ENCODE measurements around the gene CNTNAP2.

CNTNAP2 gene

GRCh38 chr7:146276888-146277287 lies 160.3 kb downstream of the CNTNAP2 start:
- Histone ChIP-seq H3K4me1 (ENCODE audit: control insufficient read depth, insufficient read depth, low read length, poor library complexity, severe bottlenecking) (no peaks in the 10 kb centered on the region), H3K36me3 (ENCODE audit: control insufficient read depth, insufficient read depth, low read length) (no peaks in the 10 kb centered on the region), H3K27ac (ENCODE audit: low read depth, low read length, severe bottlenecking) (no peak overlapping the region), H3K4me3 (ENCODE audit: extremely low read depth, insufficient read depth, low read length, poor library complexity, severe bottlenecking) (no peak overlapping the region), H3K9me3 (ENCODE audit: control insufficient read depth, low read length) (no peaks in the 10 kb centered on the region)
- WGBS, 2 experiments (ENCODE audit: insufficient coverage in 2 of 2) = 94 to 100% methylated on average over 2 to 3 of the region's 3 CpGs

GRCh38 chr7:146285418-146285817 lies 168.8 kb downstream of the CNTNAP2 start:
- no peak overlapping the region for H3K4me3 ChIP-seq (ENCODE audit: extremely low read depth, insufficient read depth, low read length, poor library complexity, severe bottlenecking)
- H3K27ac ChIP-seq (ENCODE audit: low read depth, low read length, severe bottlenecking) = no peak overlapping the region
- WGBS, 2 experiments (ENCODE audit: insufficient coverage in 2 of 2) = 83% methylated on average over 1 of the region's 3 CpGs
- H3K36me3 ChIP-seq (ENCODE audit: control insufficient read depth, insufficient read depth, low read length) = no peaks in the 10 kb centered on the region
- H3K9me3 ChIP-seq (ENCODE audit: control insufficient read depth, low read length) = no peaks in the 10 kb centered on the region
- H3K4me1 ChIP-seq (ENCODE audit: control insufficient read depth, insufficient read depth, low read length, poor library complexity, severe bottlenecking) = peaks cover 11% of the 10 kb centered on the region

- peaks cover 14% of the 10 kb centered on the region for H3K4me1 ChIP-seq (ENCODE audit: control insufficient read depth, insufficient read depth, low read length, poor library complexity, severe bottlenecking)
- 100% methylated on average over 2 of the region's 3 CpGs; no CpG with 5 or more reads in 1 of the 2 experiments for WGBS, 2 experiments (ENCODE audit: insufficient coverage in 2 of 2)
- no peaks in the 10 kb centered on the region for H3K36me3 ChIP-seq (ENCODE audit: control insufficient read depth, insufficient read depth, low read length)
- H3K27ac ChIP-seq (ENCODE audit: low read depth, low read length, severe bottlenecking) = no peak overlapping the region
- no peak overlapping the region for H3K4me3 ChIP-seq (ENCODE audit: extremely low read depth, insufficient read depth, low read length, poor library complexity, severe bottlenecking)
- H3K9me3 ChIP-seq (ENCODE audit: control insufficient read depth, low read length) = no peaks in the 10 kb centered on the region
Observed at GRCh38 chr7:146290746-146291145, 174.1 kb downstream of the CNTNAP2 start.

- no CpG with 5 or more reads among the region's 1 CpG for WGBS, 2 experiments (ENCODE audit: insufficient coverage in 2 of 2)
- no peaks in the 10 kb centered on the region for H3K9me3 ChIP-seq (ENCODE audit: control insufficient read depth, low read length)
- H3K4me1 ChIP-seq (ENCODE audit: control insufficient read depth, insufficient read depth, low read length, poor library complexity, severe bottlenecking) = peaks cover 11% of the 10 kb centered on the region
- H3K4me3 ChIP-seq (ENCODE audit: extremely low read depth, insufficient read depth, low read length, poor library complexity, severe bottlenecking) = no peak overlapping the region
- H3K36me3 ChIP-seq (ENCODE audit: control insufficient read depth, insufficient read depth, low read length) = no peaks in the 10 kb centered on the region
- no peak overlapping the region for H3K27ac ChIP-seq (ENCODE audit: low read depth, low read length, severe bottlenecking)
Observed at GRCh38 chr7:146291900-146292299, 175.3 kb downstream of the CNTNAP2 start.

- H3K27ac ChIP-seq (ENCODE audit: low read depth, low read length, severe bottlenecking) = no peak overlapping the region
- no peaks in the 10 kb centered on the region for H3K36me3 ChIP-seq (ENCODE audit: control insufficient read depth, insufficient read depth, low read length)
- H3K4me3 ChIP-seq (ENCODE audit: extremely low read depth, insufficient read depth, low read length, poor library complexity, severe bottlenecking) = no peak overlapping the region
- peaks cover 11% of the 10 kb centered on the region for H3K4me1 ChIP-seq (ENCODE audit: control insufficient read depth, insufficient read depth, low read length, poor library complexity, severe bottlenecking)
- 67 to 83% methylated on average over 1 of the region's 1 CpG for WGBS, 2 experiments (ENCODE audit: insufficient coverage in 2 of 2)
- no peaks in the 10 kb centered on the region for H3K9me3 ChIP-seq (ENCODE audit: control insufficient read depth, low read length)
Observed at GRCh38 chr7:146296028-146296427, 179.4 kb downstream of the CNTNAP2 start.

GRCh38 chr7:146314962-146315361 lies 198.4 kb downstream of the CNTNAP2 start:
- no peaks in the 10 kb centered on the region for H3K9me3 ChIP-seq (ENCODE audit: control insufficient read depth, low read length)
- no peaks in the 10 kb centered on the region for H3K36me3 ChIP-seq (ENCODE audit: control insufficient read depth, insufficient read depth, low read length)
- H3K4me1 ChIP-seq (ENCODE audit: control insufficient read depth, insufficient read depth, low read length, poor library complexity, severe bottlenecking) = no peaks in the 10 kb centered on the region
- H3K4me3 ChIP-seq (ENCODE audit: extremely low read depth, insufficient read depth, low read length, poor library complexity, severe bottlenecking) = no peak overlapping the region
- H3K27ac ChIP-seq (ENCODE audit: low read depth, low read length, severe bottlenecking) = no peak overlapping the region
- WGBS, 2 experiments (ENCODE audit: insufficient coverage in 2 of 2) = 43 to 75% methylated on average over 1 to 2 of the region's 2 CpGs

GRCh38 chr7:146319629-146320028 lies 203.0 kb downstream of the CNTNAP2 start:
- WGBS, 2 experiments (ENCODE audit: insufficient coverage in 2 of 2) = 81 to 100% methylated on average over 1 to 3 of the region's 5 CpGs
- Histone ChIP-seq H3K36me3 (ENCODE audit: control insufficient read depth, insufficient read depth, low read length) (no peaks in the 10 kb centered on the region), H3K4me1 (ENCODE audit: control insufficient read depth, insufficient read depth, low read length, poor library complexity, severe bottlenecking) (no peaks in the 10 kb centered on the region), H3K4me3 (ENCODE audit: extremely low read depth, insufficient read depth, low read length, poor library complexity, severe bottlenecking) (no peak overlapping the region), H3K9me3 (ENCODE audit: control insufficient read depth, low read length) (no peaks in the 10 kb centered on the region), H3K27ac (ENCODE audit: low read depth, low read length, severe bottlenecking) (no peak overlapping the region)

- Histone ChIP-seq H3K36me3 (ENCODE audit: control insufficient read depth, insufficient read depth, low read length) (no peaks in the 10 kb centered on the region), H3K4me1 (ENCODE audit: control insufficient read depth, insufficient read depth, low read length, poor library complexity, severe bottlenecking) (no peaks in the 10 kb centered on the region), H3K27ac (ENCODE audit: low read depth, low read length, severe bottlenecking) (no peak overlapping the region), H3K4me3 (ENCODE audit: extremely low read depth, insufficient read depth, low read length, poor library complexity, severe bottlenecking) (no peak overlapping the region), H3K9me3 (ENCODE audit: control insufficient read depth, low read length) (no peaks in the 10 kb centered on the region)
- 56 to 77% methylated on average over 2 of the region's 4 CpGs for WGBS, 2 experiments (ENCODE audit: insufficient coverage in 2 of 2)
Observed at GRCh38 chr7:146321301-146321700, 204.7 kb downstream of the CNTNAP2 start.

- WGBS, 2 experiments (ENCODE audit: insufficient coverage in 2 of 2) = no CpG with 5 or more reads among the region's 1 CpG
- H3K27ac ChIP-seq (ENCODE audit: low read depth, low read length, severe bottlenecking) = no peak overlapping the region
- no peak overlapping the region for H3K4me3 ChIP-seq (ENCODE audit: extremely low read depth, insufficient read depth, low read length, poor library complexity, severe bottlenecking)
Observed at GRCh38 chr7:146331369-146331768, 214.8 kb downstream of the CNTNAP2 start.

GRCh38 chr7:146345251-146345650 lies 228.7 kb downstream of the CNTNAP2 start:
- peaks cover 3% of the 10 kb centered on the region for H3K4me1 ChIP-seq (ENCODE audit: control insufficient read depth, insufficient read depth, low read length, poor library complexity, severe bottlenecking)
- no peak overlapping the region for H3K27ac ChIP-seq (ENCODE audit: low read depth, low read length, severe bottlenecking)
- H3K4me3 ChIP-seq (ENCODE audit: extremely low read depth, insufficient read depth, low read length, poor library complexity, severe bottlenecking) = no peak overlapping the region
- no peaks in the 10 kb centered on the region for H3K9me3 ChIP-seq (ENCODE audit: control insufficient read depth, low read length)
- 81 to 100% methylated on average over 2 to 3 of the region's 6 CpGs for WGBS, 2 experiments (ENCODE audit: insufficient coverage in 2 of 2)
- H3K36me3 ChIP-seq (ENCODE audit: control insufficient read depth, insufficient read depth, low read length) = no peaks in the 10 kb centered on the region

More at GRCh38 chr7:146331369-146331768, 214.8 kb downstream of the CNTNAP2 start:
- Histone ChIP-seq H3K9me3 (ENCODE audit: control insufficient read depth, low read length) (no peaks in the 10 kb centered on the region), H3K4me1 (ENCODE audit: control insufficient read depth, insufficient read depth, low read length, poor library complexity, severe bottlenecking) (no peaks in the 10 kb centered on the region), H3K36me3 (ENCODE audit: control insufficient read depth, insufficient read depth, low read length) (no peaks in the 10 kb centered on the region)

- H3K27ac ChIP-seq (ENCODE audit: low read depth, low read length, severe bottlenecking) = no peak overlapping the region
- WGBS, 2 experiments (ENCODE audit: insufficient coverage in 2 of 2) = 67 to 75% methylated on average over 1 to 3 of the region's 5 CpGs
- H3K9me3 ChIP-seq (ENCODE audit: control insufficient read depth, low read length) = no peaks in the 10 kb centered on the region
- no peak overlapping the region for H3K4me3 ChIP-seq (ENCODE audit: extremely low read depth, insufficient read depth, low read length, poor library complexity, severe bottlenecking)
- H3K4me1 ChIP-seq (ENCODE audit: control insufficient read depth, insufficient read depth, low read length, poor library complexity, severe bottlenecking) = peaks cover 3% of the 10 kb centered on the region
- H3K36me3 ChIP-seq (ENCODE audit: control insufficient read depth, insufficient read depth, low read length) = no peaks in the 10 kb centered on the region
Observed at GRCh38 chr7:146346096-146346495, 229.5 kb downstream of the CNTNAP2 start.
